Measurements from ENCODE around the gene EHBP1.

EHBP1 gene

GRCh38 chr2:62727259-62727867, 21.9 kb downstream of the EHBP1 start:
- TF ChIP-seq CTCF (IDR thresholded peaks at IDR 0.05; ENCODE audit: low read depth, low read length) (no peak), MAX (IDR thresholded peaks at IDR 0.05; ENCODE audit: low read depth, low read length) (no peak), MYC (IDR thresholded peaks at IDR 0.05; ENCODE audit: low read depth, low read length) (no peak), POLR2A (IDR thresholded peaks at IDR 0.05; ENCODE audit: extremely low read depth, insufficient read length) (no peak)
- H3K4me3 ChIP-seq (ENCODE audit: low read depth, low read length), result no peak overlapping the region
- DNase-seq (ENCODE audit: low read depth), result no peak

- TF ChIP-seq MYC (IDR thresholded peaks at IDR 0.05; ENCODE audit: low read depth, low read length) (no peak), CTCF (IDR thresholded peaks at IDR 0.05; ENCODE audit: low read depth, low read length) (no peak), POLR2A (IDR thresholded peaks at IDR 0.05; ENCODE audit: extremely low read depth, insufficient read length) (no peak), MAX (IDR thresholded peaks at IDR 0.05; ENCODE audit: low read depth, low read length) (no peak)
- H3K4me3 ChIP-seq (ENCODE audit: low read depth, low read length), result no peak overlapping the region
- DNase-seq (ENCODE audit: low read depth), result no peak
Measured at GRCh38 chr2:62727876-62728566, 22.5 kb downstream of the EHBP1 start.

GRCh38 chr2:62731275-62731674, 25.8 kb downstream of the EHBP1 start:
- DNase-seq (ENCODE audit: low read depth), result no peak
- TF ChIP-seq POLR2A (IDR thresholded peaks at IDR 0.05; ENCODE audit: extremely low read depth, insufficient read length) (no peak), MAX (IDR thresholded peaks at IDR 0.05; ENCODE audit: low read depth, low read length) (no peak), CTCF (IDR thresholded peaks at IDR 0.05; ENCODE audit: low read depth, low read length) (no peak), MYC (IDR thresholded peaks at IDR 0.05; ENCODE audit: low read depth, low read length) (no peak)

GRCh38 chr2:62732262-62732777, 26.8 kb downstream of the EHBP1 start:
- DNase-seq (ENCODE audit: low read depth), result no peak
- TF ChIP-seq POLR2A (IDR thresholded peaks at IDR 0.05; ENCODE audit: extremely low read depth, insufficient read length), result no peak
- TF ChIP-seq MAX (IDR thresholded peaks at IDR 0.05; ENCODE audit: low read depth, low read length), result no peak
- no peak for TF ChIP-seq MYC (IDR thresholded peaks at IDR 0.05; ENCODE audit: low read depth, low read length)
- no peak for TF ChIP-seq CTCF (IDR thresholded peaks at IDR 0.05; ENCODE audit: low read depth, low read length)
- H3K4me3 ChIP-seq (ENCODE audit: low read depth, low read length), result no peak overlapping the region

More at GRCh38 chr2:62731275-62731674, 25.8 kb downstream of the EHBP1 start:
- H3K4me3 ChIP-seq (ENCODE audit: low read depth, low read length), result no peak overlapping the region

- TF ChIP-seq MAX (IDR thresholded peaks at IDR 0.05; ENCODE audit: low read depth, low read length) (no peak), POLR2A (IDR thresholded peaks at IDR 0.05; ENCODE audit: extremely low read depth, insufficient read length) (no peak), MYC (IDR thresholded peaks at IDR 0.05; ENCODE audit: low read depth, low read length) (no peak), CTCF (IDR thresholded peaks at IDR 0.05; ENCODE audit: low read depth, low read length) (no peak)
- DNase-seq (ENCODE audit: low read depth), result no peak
- H3K4me3 ChIP-seq (ENCODE audit: low read depth, low read length), result no peak overlapping the region
Measured at GRCh38 chr2:62733546-62733945, 28.0 kb downstream of the EHBP1 start.
